ENCODE data around the gene EML6.
"Not testable (repeated sequence)": the region's sequence is repeated elsewhere in the genome, so short reads cannot be mapped to it uniquely, and the experiment has no call there.

The EML6 gene

DNA sequence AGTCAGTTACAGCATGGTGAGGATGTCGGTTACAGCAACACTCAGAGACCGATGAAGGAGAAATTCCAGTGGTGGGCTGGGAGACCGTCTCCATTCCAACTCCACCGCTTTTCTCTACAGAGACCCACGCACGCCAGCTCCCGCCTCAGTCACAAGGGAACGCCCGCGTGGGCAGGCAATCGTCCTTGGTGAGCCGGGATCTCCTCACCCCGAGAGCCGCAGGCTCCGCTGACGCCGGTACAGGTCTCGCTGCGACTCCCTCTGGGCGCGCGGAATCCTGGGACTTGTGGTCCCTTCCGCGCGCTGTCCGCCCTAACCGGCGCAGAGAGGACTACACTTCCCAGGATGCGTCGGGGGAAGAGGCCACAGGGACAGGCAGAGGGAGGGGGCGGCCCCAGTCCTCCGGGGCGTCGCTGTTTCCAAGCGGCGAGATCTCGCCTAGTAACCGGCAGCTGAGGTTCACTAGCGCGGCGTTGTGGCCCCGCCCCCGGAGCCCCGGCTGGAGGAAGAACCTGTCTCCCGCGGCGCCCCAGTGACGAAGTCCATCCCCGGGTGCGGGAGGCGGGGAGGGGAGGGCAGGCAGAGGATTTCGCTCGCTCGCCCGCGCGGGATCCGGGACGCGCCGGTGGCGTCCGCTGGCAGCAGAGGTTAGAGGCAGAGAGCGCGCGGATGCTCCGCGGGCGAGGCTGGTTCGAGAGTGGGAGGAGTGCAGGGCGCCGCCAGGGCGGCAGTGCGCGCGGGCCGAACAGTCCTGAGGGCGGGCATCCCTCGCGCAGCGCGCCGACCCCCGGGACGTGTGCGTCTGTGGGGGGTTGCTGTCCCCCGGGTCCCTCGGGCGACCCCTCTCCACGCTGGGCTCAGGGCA, at the start of gene EML6:
EML6 (plus strand) TSS at position 532 of the 865 bp plus-strand sequence. CDS start 1,400 bp downstream, outside the sequence.
- peak; percentile 98 for DNase-seq (ENCODE audit: low spot score)

DNA sequence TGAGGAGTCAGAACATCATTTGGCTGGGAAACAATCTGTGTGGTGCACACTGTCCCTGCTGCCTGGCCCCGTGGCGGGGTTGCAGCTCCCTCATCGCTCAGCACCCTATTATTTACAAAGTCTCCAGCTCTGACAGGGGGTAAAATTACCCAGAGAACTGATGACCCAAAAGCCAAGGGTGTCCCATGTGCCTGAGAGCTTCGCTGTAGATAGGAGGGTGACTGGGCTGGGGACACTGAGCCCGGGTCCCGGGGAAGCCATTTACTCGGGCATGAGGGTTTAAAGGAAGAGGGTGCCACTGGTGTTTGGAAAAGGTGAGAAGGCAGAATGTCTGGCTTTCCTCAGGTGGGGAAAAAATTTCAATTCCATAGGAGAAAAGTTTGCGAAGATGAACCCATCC, 48.2 kb upstream of the EML6 start:
- DNase-seq (ENCODE audit: low spot score) = no peak

DNA sequence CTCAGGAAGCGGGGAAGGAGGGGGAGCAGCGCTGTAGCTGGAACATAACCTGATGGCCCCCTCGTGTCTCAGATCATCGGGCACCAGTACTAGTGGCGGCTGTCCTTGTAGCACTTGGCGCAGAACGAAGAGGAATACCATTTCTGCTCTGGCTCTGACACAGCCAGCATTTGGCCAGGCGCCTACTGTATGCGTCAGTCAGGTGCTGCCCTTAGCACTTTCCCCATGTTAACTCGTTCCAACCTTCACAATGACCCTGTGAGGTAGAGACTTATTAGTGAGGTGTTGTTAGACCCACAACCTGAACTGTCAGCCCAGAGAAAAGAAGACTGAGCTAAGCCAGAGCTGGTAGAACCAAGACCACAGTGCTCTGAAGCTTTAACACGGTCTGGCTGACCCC, 47.7 kb upstream of the EML6 start:
- DNase-seq (ENCODE audit: low spot score) = no peak

DNA sequence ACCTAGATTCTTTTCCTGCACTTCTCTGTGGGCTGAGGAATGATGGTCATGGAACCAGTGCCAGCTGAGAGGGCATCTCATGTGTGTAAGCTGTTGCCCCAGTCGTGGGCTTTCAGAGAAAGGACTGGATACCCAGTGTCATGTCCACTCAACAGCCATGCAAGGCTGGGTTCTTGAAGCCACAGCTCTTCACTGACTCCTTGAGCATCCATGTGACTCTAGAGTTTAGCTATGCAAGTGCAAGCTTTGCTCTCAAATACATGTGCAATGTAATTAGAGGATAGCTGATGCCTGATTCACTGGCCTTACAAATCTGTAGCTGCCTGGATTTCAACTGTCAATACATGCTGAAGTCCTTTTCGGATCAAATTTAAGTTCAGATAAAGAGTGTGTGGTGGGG, 46.8 kb upstream of the EML6 start:
- DNase-seq (ENCODE audit: low spot score) = no peak

DNA sequence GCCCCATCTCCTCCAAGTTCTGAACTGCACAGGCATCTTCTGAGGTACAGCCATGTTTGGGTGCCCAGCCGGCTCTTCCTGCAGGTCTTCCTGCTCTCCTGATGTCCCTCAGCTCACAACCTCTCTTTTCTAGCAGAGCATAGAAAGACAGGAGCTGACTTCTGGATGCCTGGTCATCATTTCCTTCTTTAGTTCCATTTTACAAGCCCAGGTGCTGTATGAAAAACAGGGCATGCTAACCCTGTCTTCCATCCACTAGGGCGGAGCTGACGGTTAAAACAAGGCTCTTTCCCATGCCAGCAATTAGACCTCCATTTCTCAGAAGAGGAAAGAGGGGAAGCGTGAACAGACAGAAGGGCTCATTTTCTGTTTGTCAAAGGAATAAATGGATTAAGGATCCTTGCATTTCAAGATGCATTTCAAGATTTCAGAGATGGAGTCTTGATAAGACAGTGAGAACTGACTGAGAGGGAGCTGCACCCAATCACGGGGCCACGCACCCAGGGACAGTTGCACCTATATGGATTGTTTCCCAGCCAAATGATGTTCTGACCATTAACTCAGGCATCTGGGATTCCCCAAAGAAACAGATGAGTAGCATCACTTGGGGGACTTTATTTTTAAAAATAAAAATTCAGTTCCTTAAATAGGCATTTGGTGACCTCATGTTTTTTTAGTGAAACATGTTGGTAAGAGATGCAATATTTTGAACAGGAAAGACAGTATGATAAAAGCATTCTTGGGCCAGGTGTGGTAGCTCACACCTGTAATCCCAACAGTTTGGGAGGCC, 45.8 kb upstream of the EML6 start:
- DNase-seq (ENCODE audit: low spot score) = peak; percentile 11

DNA sequence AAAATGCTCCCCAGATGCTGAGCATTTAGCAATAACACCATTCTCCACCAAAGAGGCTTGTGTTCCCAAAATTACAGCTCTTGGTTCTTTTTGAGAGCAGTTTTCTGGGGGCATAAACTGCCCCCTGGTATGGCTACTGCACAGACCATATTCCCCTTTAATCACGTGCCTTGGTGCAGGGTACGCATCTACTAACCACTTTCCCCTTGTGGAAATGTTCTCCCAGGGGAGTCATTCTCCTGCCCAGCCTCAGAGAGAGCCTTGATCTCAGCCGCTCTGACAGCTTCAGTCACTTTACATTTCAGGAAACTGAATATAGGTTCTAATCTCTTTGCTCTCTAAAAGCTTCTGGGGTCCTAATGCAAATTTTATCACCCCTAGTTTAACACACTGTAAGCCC, 44.7 kb upstream of the EML6 start:
- no peak for DNase-seq (ENCODE audit: low spot score)

DNA sequence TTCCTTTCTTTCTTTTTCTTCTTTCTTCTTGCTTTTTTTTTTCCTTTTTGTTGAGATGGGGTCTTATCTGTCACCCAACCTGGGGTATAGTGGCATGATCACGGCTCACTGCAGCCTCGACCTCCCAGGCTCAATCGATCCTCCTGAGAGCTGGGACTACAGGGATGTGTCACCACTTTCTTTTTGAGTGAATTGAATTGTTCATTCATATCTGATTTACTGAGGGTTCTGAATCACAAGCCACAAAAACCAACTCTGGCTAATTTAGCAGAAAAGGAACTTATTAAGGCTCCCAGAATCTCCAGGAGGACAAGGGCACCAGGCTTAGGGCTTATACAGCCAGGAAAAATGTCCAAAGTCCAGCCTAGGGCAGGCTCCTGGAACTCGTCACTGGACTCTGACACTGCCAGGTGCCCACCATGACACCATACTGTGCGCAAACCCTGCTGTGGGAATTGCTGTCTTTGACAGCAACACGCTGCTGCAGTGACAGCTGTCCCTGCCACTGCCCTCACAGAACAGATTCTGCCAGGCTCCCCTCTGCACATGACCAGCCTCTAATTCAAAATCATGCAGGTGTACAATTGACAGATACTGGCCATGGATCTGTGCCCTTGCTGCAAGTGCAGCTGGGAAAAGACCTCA, 42.9 kb upstream of the EML6 start:
- no peak for DNase-seq (ENCODE audit: low spot score)

DNA sequence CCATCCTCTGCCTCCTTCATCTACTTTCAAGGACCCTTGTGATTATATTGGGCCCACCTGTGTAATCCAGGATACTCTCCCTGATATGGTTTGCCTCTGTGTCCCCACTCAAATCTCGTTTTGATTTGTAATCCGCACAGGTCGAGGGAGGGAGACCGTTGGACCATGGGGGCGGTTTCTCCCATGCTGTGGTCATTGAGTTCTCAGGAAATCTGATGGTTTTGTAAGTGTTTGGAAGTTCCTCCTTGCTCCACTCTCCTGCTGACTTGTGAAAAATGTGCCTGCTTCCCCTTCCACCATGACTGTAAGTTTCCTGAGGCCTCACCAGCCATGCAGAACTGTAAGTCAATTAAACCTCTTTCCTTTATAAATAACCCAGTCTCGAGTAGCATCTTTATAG, 42.0 kb upstream of the EML6 start:
- no peak for DNase-seq (ENCODE audit: low spot score)

DNA sequence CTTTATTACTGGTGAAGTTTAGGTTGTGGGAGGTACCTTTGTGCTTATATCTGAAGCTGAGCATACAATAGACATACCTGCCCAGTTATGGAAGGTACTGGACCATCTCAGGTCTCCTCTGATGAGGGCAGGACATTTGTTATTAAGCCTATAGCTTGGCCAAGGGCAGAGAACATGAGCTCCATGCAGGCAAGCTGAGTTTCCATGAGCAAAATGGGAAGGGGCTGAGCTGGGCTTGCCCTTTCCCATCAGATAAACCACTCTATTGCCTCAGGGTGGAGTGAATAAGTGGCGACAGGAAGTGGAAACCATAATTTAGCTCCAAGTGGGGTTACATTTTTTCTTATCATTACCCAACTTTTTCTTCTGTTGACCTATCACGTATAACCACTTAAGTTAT, 39.9 kb upstream of the EML6 start:
- no peak for DNase-seq (ENCODE audit: low spot score)

DNA sequence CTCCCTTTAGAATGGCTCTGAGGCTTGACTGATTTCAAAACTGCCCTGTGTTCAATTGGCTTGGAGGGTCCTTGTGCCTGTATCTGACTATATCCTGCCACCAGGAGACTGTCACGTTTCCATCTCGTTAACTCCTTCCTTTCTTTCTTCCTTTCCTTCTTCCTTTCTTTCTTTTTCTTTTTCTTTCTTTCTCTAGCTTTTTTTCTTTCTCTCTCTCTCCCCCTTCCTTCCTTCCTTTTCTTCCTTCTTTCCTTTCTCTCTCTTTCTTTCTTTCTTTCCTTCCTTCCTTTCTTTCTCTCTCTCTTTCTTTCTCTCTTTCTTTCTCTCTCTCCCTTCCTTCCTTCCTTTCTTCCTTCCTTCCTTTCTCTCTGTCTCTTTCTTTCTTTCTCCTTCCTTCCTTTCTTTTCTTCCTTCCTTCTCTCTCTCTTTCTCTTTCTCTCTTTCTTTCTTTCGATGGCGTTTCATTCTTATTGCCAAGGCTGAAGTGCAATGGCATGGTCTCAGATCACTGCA, 38.1 kb upstream of the EML6 start:
- DNase-seq (ENCODE audit: low spot score) = no peak

DNA sequence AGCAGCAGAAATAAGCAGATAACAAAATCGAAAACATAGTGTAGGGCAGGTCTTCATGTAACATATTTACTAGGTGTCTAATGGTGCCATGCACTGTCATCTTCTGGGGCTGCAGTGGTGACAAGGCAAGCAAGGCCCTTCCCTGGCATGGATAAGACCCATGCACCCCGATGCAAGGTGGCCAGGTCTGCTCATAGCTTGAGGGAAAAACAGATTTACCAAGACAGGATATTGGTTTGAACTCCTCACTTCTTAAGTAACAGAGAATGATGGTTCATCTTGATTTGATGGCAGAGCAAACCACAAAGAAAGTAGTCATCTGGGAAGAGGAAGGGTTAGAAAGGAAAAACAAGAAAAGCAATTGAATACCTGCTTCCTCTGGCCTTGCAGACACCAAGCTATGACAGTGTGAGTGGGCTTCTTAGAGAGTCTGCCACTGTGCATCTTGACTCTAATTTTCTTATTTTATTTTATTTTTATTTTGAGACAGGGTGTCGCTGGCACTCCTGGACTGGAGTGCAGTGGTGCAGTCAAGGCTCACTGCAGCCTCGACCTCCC, 35.8 kb upstream of the EML6 start:
- DNase-seq (ENCODE audit: low spot score) = no peak

DNA sequence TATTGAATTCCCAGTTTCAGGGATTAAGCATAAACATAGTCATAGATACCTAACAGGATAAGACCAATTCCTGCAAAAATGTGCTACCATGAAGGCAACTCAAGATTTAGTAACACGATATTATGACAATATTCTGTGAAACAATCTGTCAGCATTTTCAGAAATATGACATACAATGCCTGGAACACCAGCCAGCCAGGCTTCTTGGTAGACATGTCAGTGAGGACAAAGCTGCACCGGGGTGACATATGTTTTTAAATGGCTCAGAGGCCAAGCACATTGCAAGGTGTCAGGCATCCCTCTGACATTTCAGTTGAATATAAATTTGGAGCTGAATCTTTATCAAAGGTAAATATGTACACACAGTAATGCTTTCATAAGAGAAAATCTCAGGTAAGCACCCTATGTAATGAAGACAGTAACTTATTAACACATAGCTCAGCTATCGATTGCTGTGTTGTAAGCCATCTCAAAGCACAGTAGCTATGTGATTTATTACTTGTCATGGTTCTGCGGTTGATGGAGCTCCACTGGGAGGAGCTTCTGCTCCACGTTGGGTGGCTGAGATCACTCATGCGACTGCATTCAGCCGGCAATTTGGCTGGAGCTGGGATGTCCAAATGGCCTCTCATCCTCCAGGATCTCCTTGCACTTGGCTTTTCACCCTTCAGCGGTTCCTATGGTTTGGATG, 31.9 kb upstream of the EML6 start:
- no peak for DNase-seq (ENCODE audit: low spot score)

DNA sequence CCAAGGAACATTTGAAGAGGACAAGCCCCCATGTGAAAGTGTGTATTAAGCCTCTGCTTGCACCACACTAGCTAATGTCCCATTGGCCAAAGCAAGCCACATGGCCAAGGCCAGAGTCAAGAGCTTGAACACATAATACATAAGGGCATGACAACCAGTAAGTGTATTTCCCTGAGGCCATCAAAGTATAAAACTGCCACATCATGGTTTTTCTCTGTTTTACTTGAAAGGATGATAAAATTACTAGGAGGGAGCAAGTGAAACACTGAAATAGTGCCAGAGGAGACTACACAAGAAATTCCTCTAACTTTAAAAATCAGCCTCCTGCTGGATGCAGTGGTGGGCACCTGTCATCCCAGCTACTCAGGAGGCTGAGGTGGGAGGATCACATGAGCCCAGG, 30.9 kb upstream of the EML6 start:
- no peak for DNase-seq (ENCODE audit: low spot score)

DNA sequence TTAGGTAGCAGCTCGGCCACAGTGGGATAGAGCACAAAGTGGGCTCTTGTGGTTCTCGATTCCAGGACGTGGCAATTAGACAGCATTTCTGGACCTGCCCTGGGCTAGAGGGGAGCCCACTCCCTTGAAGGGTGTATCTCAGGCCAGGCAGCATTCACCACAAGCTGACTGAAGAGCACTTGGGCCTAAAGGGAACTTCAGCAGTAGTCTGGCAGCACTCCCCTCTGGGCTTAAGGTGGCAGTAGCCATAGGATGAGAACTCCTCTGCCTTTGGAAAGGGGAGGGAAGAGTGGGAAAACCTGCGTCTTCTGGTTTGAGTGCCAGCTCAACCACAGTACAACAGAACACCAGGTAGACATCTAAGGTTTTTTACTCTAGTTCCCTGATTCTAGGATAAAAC, 28.1 kb upstream of the EML6 start:
- no peak for DNase-seq (ENCODE audit: low spot score)

DNA sequence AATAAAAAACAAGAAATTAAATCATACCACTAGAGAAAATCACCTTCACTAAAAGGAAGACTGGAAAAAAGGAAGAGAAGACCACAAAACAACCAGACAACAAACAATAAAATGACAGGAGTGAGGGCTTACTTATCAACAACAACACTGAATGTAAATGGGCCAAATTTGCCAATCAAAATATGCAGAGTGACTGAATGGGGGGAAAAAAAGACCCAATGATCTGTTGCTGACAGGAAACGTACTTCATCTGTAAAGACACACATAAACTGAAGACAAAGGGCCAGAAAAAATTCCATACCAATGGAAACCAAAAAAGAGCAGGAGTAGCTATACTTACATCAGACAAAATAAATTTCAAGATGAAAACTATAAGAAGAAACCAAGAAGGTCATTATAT, 25.5 kb upstream of the EML6 start:
- DNase-seq (ENCODE audit: low spot score) = no peak

DNA sequence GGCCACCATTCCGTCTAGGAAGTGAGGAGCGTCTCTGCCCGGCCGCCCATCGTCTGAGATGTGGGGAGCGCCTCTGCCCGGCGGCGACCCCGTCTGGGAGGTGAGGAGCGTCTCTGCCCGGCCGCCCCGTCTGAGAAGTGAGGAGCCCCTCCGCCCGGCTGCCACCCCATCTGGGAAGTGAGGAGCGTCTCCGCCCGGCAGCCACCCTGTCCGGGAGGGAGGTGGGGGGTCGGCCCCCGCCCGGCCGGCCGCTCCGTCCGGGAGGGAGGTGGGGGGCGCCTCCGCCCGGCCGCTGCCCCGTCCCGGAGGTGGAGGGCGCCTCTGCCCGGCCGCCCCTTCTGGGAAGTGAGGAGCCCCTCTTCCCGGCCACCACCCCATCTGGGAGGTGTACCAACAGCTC, 24.5 kb upstream of the EML6 start:
- DNase-seq (ENCODE audit: low spot score) = not testable (repeated sequence)

DNA sequence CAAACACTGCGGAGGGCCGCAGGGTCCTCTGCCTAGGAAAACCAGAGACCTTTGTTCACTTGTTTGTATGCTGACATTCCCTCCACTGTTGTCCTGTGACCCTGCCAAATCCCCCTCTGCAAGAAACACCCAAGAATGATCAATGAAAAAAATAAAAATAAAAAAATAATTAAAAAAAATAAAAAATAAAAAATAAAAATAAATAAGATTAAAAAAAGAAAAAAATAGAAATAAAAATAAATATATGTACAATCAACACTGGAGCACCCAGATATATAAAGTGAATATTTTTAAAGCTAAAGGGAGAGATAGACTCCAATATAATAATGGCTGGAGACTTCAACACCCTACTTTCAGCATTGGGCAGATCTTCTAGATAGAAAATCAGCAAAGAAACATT, 23.8 kb upstream of the EML6 start:
- DNase-seq (ENCODE audit: low spot score) = no peak

DNA sequence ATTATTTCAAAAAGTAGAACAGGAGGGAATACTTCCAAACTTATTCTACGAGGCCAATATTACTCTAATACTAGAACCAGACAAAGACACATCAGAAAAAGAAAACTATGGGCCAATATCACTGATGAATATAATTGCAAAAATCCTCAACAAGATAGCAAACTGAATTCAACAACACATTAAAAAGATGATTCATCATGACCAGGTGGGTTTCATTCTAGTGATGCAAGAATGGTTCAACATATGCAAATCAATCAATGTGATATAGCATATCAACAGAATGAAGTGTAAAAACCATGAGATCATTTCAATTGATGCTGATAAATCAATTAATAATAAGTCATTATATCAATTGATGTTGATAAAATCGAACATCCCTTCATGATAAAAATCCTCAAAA, 22.4 kb upstream of the EML6 start:
- no peak for DNase-seq (ENCODE audit: low spot score)

DNA sequence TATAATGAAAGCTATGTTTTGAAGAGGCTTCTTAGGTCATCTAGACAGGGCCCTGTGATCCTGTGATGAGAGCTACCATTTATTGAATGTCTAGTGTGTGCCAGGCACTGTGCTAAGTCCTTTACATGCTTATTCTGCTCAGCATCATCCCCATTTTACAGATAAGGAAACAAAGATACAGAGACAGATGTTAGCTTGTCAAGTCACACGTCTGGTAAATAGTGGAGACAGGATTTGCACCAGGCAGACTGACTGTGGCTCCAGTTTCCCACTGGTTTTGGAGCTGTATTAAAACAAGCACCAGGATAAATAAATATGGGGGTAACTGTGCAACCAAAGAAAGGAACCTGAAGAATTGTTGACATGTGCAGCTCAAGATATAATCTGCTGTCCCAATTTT, 19.2 kb upstream of the EML6 start:
- no peak for DNase-seq (ENCODE audit: low spot score)

DNA sequence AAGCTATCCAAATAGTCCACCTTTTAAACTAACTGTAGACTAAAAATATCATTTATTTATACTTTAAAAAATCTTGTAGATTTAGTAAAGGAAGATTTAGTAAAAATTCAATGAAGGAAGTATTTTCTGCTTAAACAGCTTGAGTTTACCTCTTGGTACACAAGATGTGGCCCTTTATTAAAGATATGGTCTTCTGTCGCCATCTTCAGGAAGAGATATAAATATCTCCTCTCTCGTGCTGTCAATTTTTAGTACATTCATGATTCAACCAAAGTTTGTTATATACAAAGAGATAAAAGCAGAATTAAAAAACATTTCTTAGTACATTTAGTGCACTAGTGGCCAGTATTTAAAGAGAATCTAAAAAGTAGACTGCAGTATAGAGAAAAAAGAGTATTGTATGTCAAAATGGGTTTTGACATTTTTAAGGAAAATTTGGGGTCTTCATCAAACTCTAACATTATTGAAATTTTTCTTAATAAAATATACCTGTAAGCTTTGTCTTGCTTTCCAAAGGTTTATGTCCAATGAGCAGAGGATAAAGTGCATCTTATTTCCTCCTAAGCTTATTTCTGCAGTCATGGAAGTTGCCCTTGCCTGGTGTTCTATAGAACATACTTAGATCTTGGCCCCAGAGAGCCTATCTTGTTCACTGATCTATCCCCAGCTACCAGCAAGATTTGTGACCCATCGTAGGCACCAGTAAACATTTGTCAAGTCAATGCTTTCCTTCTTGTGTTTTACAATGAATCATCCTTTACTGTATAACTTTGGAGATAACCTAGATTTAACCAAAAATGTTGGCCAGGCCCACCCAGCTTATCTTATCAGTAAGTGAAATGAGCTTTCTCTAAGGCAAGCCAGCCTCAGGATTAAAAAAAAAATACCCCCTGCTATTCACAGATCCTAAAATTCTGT, 18.5 kb upstream of the EML6 start:
- no peak for DNase-seq (ENCODE audit: low spot score)

DNA sequence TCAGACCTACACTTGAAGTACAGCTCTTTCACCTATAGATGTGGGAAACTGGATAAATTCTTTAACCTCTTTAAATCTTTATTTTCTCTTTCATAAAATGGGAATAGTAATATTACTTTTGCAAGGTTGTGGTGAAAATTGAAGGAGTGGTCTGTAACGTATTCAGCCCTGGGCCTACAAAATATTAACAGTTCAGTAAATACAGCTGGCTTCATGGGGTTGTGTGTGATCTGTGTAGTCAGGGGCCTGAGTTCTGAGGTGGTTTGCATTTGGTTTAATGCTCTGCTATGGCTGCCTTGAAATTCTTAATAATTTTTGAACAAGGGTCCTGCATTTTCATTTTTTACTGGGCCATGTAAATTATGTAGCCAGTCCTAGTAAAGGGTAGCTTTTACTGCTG, 16.8 kb upstream of the EML6 start:
- DNase-seq (ENCODE audit: low spot score) = no peak

Data from ecto neural progenitor cell (in vitro differentiated cells).